Upper lobe of left lung (tissue), 4 donors: ENCODE data around the gene DOCK6.

ENCODE experiments used
- CTCF ChIP-seq, 6 experiments: fragments of 450-650 bp in 4 of 6; fragments of 200-600 bp in 2 of 6; sonication (generic) in 2 of 6; IDR thresholded peaks; one replicate each; pipeline ENCODE4 v1.5.1; 2016 to 2019; ENCODE audit warnings: antibody characterized with exemption in 6 of 6
- EP300 ChIP-seq, 4 donors: sonication (generic); formaldehyde crosslinking; IDR thresholded peaks; one replicate each; pipeline ENCODE4 v1.5.1; 2017; ENCODE audit warnings: antibody characterized with exemption in 4 of 4, control low read depth in 2 of 4
- POLR2A ChIP-seq, 4 donors: fragments of 450-650 bp; IDR thresholded peaks; one replicate each; pipeline ENCODE4 v1.5.1; 2016 to 2017; ENCODE audit warnings: antibody characterized with exemption in 4 of 4, mild to moderate bottlenecking in 2 of 4
- POLR2AphosphoS5 ChIP-seq, 2 donors: sonication (generic); formaldehyde crosslinking; IDR thresholded peaks; one replicate each; pipeline ENCODE4 v1.5.1; 2017; ENCODE audit warnings: antibody characterized with exemption in 2 of 2

GRCh38 chr19:11268783-11269267 is 6.5 kb upstream of the DOCK6 start:
- TF ChIP-seq CTCF (IDR thresholded peaks at IDR 0.05), result no peak
- TF ChIP-seq EP300 (IDR thresholded peaks at IDR 0.05), result peak in 3 of 4 donors; percentile 37 to 84 (median 39)
- no peak for TF ChIP-seq POLR2A (IDR thresholded peaks at IDR 0.05)
- TF ChIP-seq POLR2AphosphoS5 (IDR thresholded peaks at IDR 0.05), result peak; percentile 76 to 87
